ENCODE data around the gene STARD8.

GRCh38 chrX:68691921-68692320 is 44.5 kb downstream of the STARD8 start:
- TF ChIP-seq EZH2phosphoT487 (IDR thresholded peaks at IDR 0.05; ENCODE audit: borderline replicate concordance, low read depth, low read length) (no peak), CTCF (conservative IDR thresholded peaks at IDR 0.05; ENCODE audit: low read length) (no peak)

Measured in OCI-LY7 (cell line).